ENCODE results near the gene ELOVL5. TPM values are rescaled to one million over a fixed set of nuclear protein-coding genes. Genes with fewer than 3 reads are reported as not detected.

Gene ELOVL5
- total RNA-seq, 2 experiments from 2014 or later, result 88.3 to 92.7 TPM

GRCh38 chr6:53369876-53370515 lies 21.2 kb upstream of the ELOVL5 start:
- H3K4me3 Mint-ChIP-seq, result no peak overlapping the region
- no peaks in the 10 kb centered on the region for H3K9me3 Mint-ChIP-seq
- no peaks in the 10 kb centered on the region for H3K4me1 Mint-ChIP-seq (ENCODE audit: low read depth)
- POLR2A ChIA-PET, result interaction anchor here (1.0 kb wide), 1 partner anchor 28 kb away, joined by 3 read pairs; no protein-coding TSS in a partner anchor
- H3K27ac Mint-ChIP-seq, result no peak overlapping the region
- intact Hi-C loops (cut with micrococcal nuclease), result no loop called here
- ATAC-seq, result no peak
- DNase-seq, result no peak
- no peak for TF ChIP-seq CTCF (IDR thresholded peaks at IDR 0.05)
- CTCF ChIA-PET, result interaction anchor here (1.6 kb wide), 1 partner anchor 114 kb away, joined by 3 read pairs; no protein-coding TSS in a partner anchor
- H3K36me3 Mint-ChIP-seq (ENCODE audit: low read depth), result no peaks in the 10 kb centered on the region
- H3K27me3 Mint-ChIP-seq, result no peaks in the 10 kb centered on the region

- intact Hi-C loops (cut with micrococcal nuclease), result no loop called here
- Mint-ChIP-seq H3K27me3 (no peaks in the 10 kb centered on the region), H3K4me1 (ENCODE audit: low read depth) (no peaks in the 10 kb centered on the region), H3K27ac (no peak overlapping the region), H3K9me3 (no peaks in the 10 kb centered on the region), H3K4me3 (no peak overlapping the region), H3K36me3 (ENCODE audit: low read depth) (no peaks in the 10 kb centered on the region)
- ATAC-seq (no peak), DNase-seq (no peak)
- TF ChIP-seq CTCF (IDR thresholded peaks at IDR 0.05), result peak; percentile 33
- POLR2A ChIA-PET, result no interaction called here
- CTCF ChIA-PET, result interaction anchor here (1.0 kb wide), 1 partner anchor 32 kb away, joined by 3 read pairs; no protein-coding TSS in a partner anchor
Measured at GRCh38 chr6:53369051-53369450, 20.3 kb upstream of the ELOVL5 start.

- Mint-ChIP-seq H3K27me3 (no peaks in the 10 kb centered on the region), H3K4me1 (ENCODE audit: low read depth) (peaks cover 14% of the 10 kb centered on the region), H3K27ac (no peak overlapping the region), H3K4me3 (no peak overlapping the region), H3K9me3 (no peaks in the 10 kb centered on the region), H3K36me3 (ENCODE audit: low read depth) (peaks cover 2% of the 10 kb centered on the region)
- POLR2A ChIA-PET, result no interaction called here
- CTCF ChIA-PET, result no interaction called here
- ATAC-seq, result no peak
- DNase-seq, result no peak
- TF ChIP-seq CTCF (IDR thresholded peaks at IDR 0.05), result no peak
- intact Hi-C loops (cut with micrococcal nuclease), result no loop called here
Measured at GRCh38 chr6:53366128-53366641, 17.4 kb upstream of the ELOVL5 start.

GRCh38 chr6:53363341-53364079 lies 14.8 kb upstream of the ELOVL5 start:
- no peak for TF ChIP-seq CTCF (IDR thresholded peaks at IDR 0.05)
- no peaks in the 10 kb centered on the region for H3K27me3 Mint-ChIP-seq
- ChIA-PET POLR2A (no interaction called here), CTCF (interaction anchor here (0.6 to 1.0 kb wide), 3 partner anchors 17 to 365 kb away, joined by 3 to 4 read pairs (median 3); no protein-coding TSS in a partner anchor)
- H3K36me3 Mint-ChIP-seq (ENCODE audit: low read depth), result peaks cover 4% of the 10 kb centered on the region
- peaks cover 35% of the 10 kb centered on the region for H3K4me1 Mint-ChIP-seq (ENCODE audit: low read depth)
- intact Hi-C loops (cut with micrococcal nuclease), result no loop called here
- DNase-seq (no peak), ATAC-seq (no peak)
- H3K4me3 Mint-ChIP-seq, result no peak overlapping the region
- H3K9me3 Mint-ChIP-seq, result peaks cover 2% of the 10 kb centered on the region
- H3K27ac Mint-ChIP-seq, result no peak overlapping the region
